Adrenal gland (tissue), 5 donors: ENCODE data around the gene TMEM18.

ENCODE experiments used
- CTCF ChIP-seq, 6 experiments: fragments of 450-650 bp in 4 of 6; fragments of 200-600 bp in 2 of 6; sonication (generic) in 1 of 6; IDR thresholded peaks; 1 replicate in 5 of 6; 2 replicates in 1 of 6; pipeline versions ENCODE4 v1.5.1 to v1.8.0; 2016 to 2021; ENCODE audit warnings: antibody characterized with exemption in 6 of 6, mild to moderate bottlenecking in 2 of 6, moderate library complexity in 1 of 6
- POLR2A ChIP-seq, 2 donors: fragments of 450-650 bp; IDR thresholded peaks; one replicate each; pipeline ENCODE4 v1.6.1; 2017; ENCODE audit warnings: antibody characterized with exemption in 2 of 2, mild to moderate bottlenecking in 2 of 2, moderate library complexity in 1 of 2
- donor health status: DM: no; HTN: no; CAD: no.

DNA sequence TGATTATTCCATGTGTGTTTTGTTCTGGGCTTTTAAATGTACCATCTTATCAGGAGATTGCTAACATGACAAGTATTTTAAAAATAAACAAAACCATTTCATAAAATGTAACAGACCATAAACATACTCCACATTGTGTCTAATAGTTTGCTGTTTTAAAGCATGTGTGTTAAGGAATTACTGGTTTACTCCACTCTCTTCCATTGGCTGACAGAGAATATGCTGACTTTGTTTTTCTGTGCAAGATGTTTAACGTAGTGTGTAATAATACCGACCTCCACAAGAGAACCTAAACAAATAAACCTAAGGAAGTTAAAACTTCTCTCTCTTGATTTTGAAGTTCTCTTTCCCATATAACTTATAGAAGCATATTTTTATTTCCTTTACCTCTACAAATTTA, 17.0 kb upstream of the TMEM18 start:
- TF ChIP-seq CTCF (IDR thresholded peaks at IDR 0.05) (no peak), POLR2A (IDR thresholded peaks at IDR 0.05) (no peak)
